SK-N-MC (cell line): ENCODE measurements around the gene PDE5A.
"Not testable (repeated sequence)": the region's sequence is repeated elsewhere in the genome, so short reads cannot be mapped to it uniquely, and the experiment has no call there.

Source experiments
- EZH2 ChIP-seq: fragments of 200-600 bp; sonication (generic); IDR thresholded peaks from one replicate; pipeline ENCODE4 v1.6.1; 2017; ENCODE audit warnings: antibody characterized with exemption
- POLR2AphosphoS5 ChIP-seq: IDR thresholded peaks from 2 replicates; pipeline ENCODE4 v1.6.1; 2012; ENCODE audit warnings: mild to moderate bottlenecking, low read depth, low read length, borderline replicate concordance

DNA sequence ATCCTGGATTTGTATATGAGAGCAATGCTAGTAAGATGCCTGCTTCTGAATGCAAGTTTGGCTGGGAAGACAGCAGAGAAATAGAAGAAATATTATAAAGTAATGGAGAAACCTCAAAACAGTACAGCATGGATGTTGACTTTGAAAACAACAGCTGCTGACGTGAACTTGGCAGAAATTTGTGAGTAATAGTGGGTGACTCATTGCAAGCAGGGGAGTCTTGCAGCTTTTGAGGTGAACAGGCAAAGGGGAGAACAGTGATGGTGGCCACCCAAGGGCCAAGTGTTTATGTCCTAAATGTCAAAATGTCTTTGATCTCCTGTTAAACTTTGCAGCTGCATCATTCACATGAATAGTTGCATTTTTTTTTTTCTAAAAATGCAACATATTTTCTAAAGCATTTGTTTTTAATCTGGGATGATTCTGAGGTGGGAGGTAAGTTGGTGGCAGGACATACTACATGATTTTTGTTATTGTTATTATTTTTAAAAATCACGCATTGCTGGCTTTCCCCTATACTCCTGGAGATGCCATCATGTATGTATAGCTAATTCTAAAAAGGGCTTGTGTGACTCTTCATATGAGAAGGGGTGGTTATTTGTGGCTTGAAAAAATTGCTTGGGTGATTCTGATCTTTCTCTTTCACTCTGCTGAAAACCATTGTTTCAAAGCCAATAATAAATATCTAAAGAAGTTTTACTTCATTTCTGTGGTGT, 158.4 kb downstream of the PDE5A start:
- not testable (repeated sequence) for TF ChIP-seq EZH2, POLR2AphosphoS5
